Immature natural killer cell (primary cell): Measurements from ENCODE around the gene CD200R1L. TPM values are rescaled to one million over a fixed set of nuclear protein-coding genes. Genes with fewer than 3 reads are reported as not detected.

ENCODE experiments used
- DNase-seq, 3 donors: peaks; one replicate each; pipeline ENCODE4 v3.0.0; 2022; ENCODE audit warnings: mixed read lengths in 1 of 3
- H3K27ac Mint-ChIP-seq, 6 donors: one replicate each; pipeline ENCODE4 v1.8.0; 2020; ENCODE audit warnings: mixed read lengths in 6 of 6, mild to moderate bottlenecking in 5 of 6, inconsistent platforms in 4 of 6, moderate library complexity in 3 of 6
- H3K27me3 Mint-ChIP-seq, 3 donors: one replicate each; pipeline ENCODE4 v1.8.0; 2020 to 2021; ENCODE audit warnings: low read depth in 3 of 3, mild to moderate bottlenecking in 3 of 3, mixed read lengths in 3 of 3, moderate library complexity in 3 of 3, inconsistent platforms in 1 of 3
- H3K36me3 Mint-ChIP-seq, 3 donors: one replicate each; pipeline ENCODE4 v1.8.0; 2020; ENCODE audit warnings: mixed read lengths in 3 of 3, inconsistent platforms in 2 of 3, mild to moderate bottlenecking in 2 of 3
- H3K4me1 Mint-ChIP-seq, 2 donors: one replicate each; pipeline ENCODE4 v1.8.0; 2020; ENCODE audit warnings: inconsistent platforms in 2 of 2, mild to moderate bottlenecking in 2 of 2, mixed read lengths in 2 of 2, moderate library complexity in 1 of 2
- H3K4me3 Mint-ChIP-seq, 5 donors: one replicate each; pipeline ENCODE4 v1.8.0; 2020; ENCODE audit warnings: mild to moderate bottlenecking in 5 of 5, mixed read lengths in 5 of 5, inconsistent platforms in 3 of 5, moderate library complexity in 3 of 5
- H3K9me3 Mint-ChIP-seq, 6 donors: one replicate each; pipeline ENCODE4 v1.8.0; 2020; ENCODE audit warnings: mild to moderate bottlenecking in 6 of 6, mixed read lengths in 6 of 6, inconsistent platforms in 4 of 6, moderate library complexity in 3 of 6
- polyA plus RNA-seq, 3 donors: library from polyadenylated mRNA; unstranded; fragments of 300-500 nt; fragmentation: Illumina TruSeq; gene quantifications; one replicate each; pipeline ENCODE4 v1.2.3, GENCODE V29; 2021

Gene CD200R1L
- polyA plus RNA-seq, 3 donors from 2014 or later, result not detected

DNA sequence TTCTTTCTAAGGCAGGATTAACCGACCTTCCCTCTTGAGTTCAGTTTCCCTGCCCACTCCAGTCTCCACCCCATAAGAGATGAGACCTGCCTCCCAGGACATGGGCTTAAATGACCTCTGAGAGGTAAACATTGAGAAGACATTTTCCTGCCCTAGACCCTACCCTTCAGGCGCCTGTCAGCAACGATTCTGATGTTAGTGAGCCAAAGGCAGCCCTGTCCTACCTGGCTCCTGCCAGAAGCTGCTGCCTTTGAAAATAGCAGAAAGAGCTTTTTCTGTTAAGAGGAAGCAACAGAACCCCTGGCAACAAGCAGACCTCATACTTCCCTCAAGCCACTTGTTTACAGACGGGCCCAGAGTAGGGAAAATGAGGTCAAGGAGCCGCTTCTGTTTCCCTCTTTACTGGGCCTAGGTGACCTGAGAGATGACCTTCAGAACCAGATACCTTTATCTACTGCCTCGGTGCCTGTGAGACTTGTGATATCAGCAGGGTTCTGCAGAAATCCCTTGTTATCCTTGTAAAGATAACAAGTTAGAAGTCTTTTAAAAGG lies 52.0 kb downstream of the CD200R1L start:
- H3K36me3 Mint-ChIP-seq, result no peaks in the 10 kb centered on the region
- no peak for DNase-seq
- peaks cover 0 to 4% (median 2%) of the 10 kb centered on the region in 3 donors for H3K27me3 Mint-ChIP-seq
- H3K27ac Mint-ChIP-seq, result no peak overlapping the region
- peaks cover 0 to 6% of the 10 kb centered on the region in 2 donors for H3K4me1 Mint-ChIP-seq
- no peak overlapping the region for H3K4me3 Mint-ChIP-seq
- H3K9me3 Mint-ChIP-seq, result no peaks in the 10 kb centered on the region

GRCh38 chr3:112793326-112794081 lies 53.2 kb downstream of the CD200R1L start:
- Mint-ChIP-seq H3K4me1 (peaks cover 0 to 6% of the 10 kb centered on the region in 2 donors), H3K4me3 (no peak overlapping the region), H3K36me3 (no peaks in the 10 kb centered on the region), H3K9me3 (no peaks in the 10 kb centered on the region), H3K27ac (no peak overlapping the region), H3K27me3 (peaks cover 0 to 4% (median 2%) of the 10 kb centered on the region in 3 donors)
- no peak for DNase-seq

GRCh38 chr3:112791736-112792135 lies 54.9 kb downstream of the CD200R1L start:
- H3K4me1 Mint-ChIP-seq, result peaks cover 0 to 6% of the 10 kb centered on the region in 2 donors
- no peak for DNase-seq
- no peak overlapping the region for H3K4me3 Mint-ChIP-seq
- peaks cover 0 to 4% (median 0%) of the 10 kb centered on the region in 6 donors for H3K9me3 Mint-ChIP-seq
- peak overlapping the region in 1 of 6 donors; percentile 19 for H3K27ac Mint-ChIP-seq
- peaks cover 0 to 4% (median 2%) of the 10 kb centered on the region in 3 donors for H3K27me3 Mint-ChIP-seq
- H3K36me3 Mint-ChIP-seq, result no peaks in the 10 kb centered on the region

GRCh38 chr3:112789787-112790186 lies 56.9 kb downstream of the CD200R1L start:
- H3K27ac Mint-ChIP-seq, result no peak overlapping the region
- no peak overlapping the region for H3K4me3 Mint-ChIP-seq
- peaks cover 0 to 4% (median 0%) of the 10 kb centered on the region in 6 donors for H3K9me3 Mint-ChIP-seq
- H3K27me3 Mint-ChIP-seq, result peaks cover 0 to 4% (median 2%) of the 10 kb centered on the region in 3 donors
- no peak for DNase-seq
- peaks cover 0 to 6% of the 10 kb centered on the region in 2 donors for H3K4me1 Mint-ChIP-seq
- H3K36me3 Mint-ChIP-seq, result no peaks in the 10 kb centered on the region

GRCh38 chr3:112786881-112787579 lies 59.6 kb downstream of the CD200R1L start:
- DNase-seq, result no peak

DNA sequence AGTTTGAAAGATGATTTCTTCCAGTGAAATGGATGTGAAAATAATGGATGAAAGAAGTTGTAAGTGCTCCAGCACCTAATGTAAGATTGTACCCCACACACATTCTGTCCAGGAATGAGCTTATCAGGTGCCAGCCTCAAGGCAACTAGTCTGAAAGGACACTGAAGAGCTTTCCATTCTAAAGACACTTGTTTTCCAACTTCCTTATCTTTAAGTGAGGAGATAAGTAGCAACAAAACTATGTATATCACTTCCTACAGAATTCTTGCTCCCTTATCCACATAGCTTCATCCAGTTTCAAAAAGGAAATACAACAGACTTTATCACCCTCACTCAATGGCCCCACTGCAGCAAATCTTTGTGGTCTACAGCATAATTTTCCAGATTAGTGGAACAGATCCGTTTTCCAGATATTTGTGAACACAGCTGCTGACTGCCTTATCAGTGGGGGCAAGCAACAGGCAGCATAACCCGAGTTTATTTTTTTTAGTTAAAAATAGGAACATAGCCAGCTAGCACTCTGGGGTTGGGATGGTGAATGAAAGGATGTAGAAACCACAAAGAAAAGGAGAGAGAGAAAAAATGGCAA lies 60.6 kb downstream of the CD200R1L start:
- Mint-ChIP-seq H3K36me3 (no peaks in the 10 kb centered on the region), H3K4me3 (no peak overlapping the region), H3K27me3 (peaks cover 0 to 3% (median 0%) of the 10 kb centered on the region in 3 donors), H3K4me1 (no peaks in the 10 kb centered on the region), H3K27ac (no peak overlapping the region), H3K9me3 (peaks cover 0 to 4% (median 0%) of the 10 kb centered on the region in 6 donors)
- DNase-seq, result no peak

More at GRCh38 chr3:112786881-112787579, 59.6 kb downstream of the CD200R1L start:
- Mint-ChIP-seq H3K36me3 (no peaks in the 10 kb centered on the region), H3K4me1 (no peaks in the 10 kb centered on the region), H3K27ac (no peak overlapping the region), H3K9me3 (peaks cover 0 to 4% (median 0%) of the 10 kb centered on the region in 6 donors), H3K27me3 (no peaks in the 10 kb centered on the region), H3K4me3 (no peak overlapping the region)

DNA sequence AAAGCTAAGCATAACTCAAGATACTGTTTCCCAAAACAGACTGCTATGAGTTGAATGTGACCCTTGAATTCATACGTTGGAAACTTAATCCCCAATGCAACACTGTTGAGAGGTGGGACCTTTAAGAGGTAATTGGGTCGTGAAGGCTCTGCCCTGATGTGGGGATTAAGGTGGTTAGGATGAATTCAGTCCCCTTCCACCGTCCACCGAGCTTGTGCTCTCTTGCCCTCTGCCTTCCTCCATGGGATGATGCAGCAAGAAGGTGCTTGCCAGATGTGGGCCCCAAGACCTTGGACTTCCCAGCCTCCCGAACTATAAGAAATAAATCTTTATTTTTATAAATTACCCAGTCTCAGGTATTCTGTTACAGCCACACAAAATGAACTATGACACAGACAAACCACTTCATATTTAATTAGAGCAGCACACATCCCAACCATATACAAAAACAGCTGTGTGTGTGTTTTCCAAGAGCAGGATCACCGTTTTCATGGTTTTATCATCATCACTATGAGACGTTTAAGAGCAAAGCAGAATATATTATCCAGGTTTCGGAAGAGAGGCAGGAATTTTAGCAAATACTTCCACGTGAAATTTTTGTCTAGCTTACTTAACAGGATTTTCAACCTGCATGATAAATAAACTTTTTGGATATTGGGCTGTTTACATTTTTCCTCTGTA lies 61.2 kb downstream of the CD200R1L start:
- Mint-ChIP-seq H3K36me3 (no peaks in the 10 kb centered on the region), H3K4me3 (no peak overlapping the region), H3K27ac (no peak overlapping the region), H3K9me3 (peaks cover 0 to 4% (median 0%) of the 10 kb centered on the region in 6 donors), H3K27me3 (peaks cover 0 to 3% (median 0%) of the 10 kb centered on the region in 3 donors), H3K4me1 (no peaks in the 10 kb centered on the region)
- no peak for DNase-seq

DNA sequence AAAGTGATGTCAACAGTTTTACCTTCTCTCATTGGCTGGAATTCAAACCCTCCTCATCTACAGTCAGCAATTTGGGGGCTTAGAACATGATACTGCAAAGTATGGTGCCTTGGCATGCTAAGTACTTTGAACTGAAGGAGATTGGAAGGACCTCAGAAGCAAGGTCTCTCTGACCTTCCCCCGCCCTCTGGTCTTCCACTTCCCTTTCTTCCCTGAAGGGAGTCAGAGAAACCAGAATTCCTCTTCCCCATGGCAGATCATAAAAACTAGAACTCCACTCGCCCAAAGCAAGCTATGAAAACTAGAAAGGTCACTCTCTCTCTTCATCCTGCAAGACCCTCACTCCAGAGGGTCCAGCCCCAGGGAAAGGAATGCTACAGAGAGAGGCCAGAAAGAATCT lies 64.2 kb downstream of the CD200R1L start:
- no peak overlapping the region for H3K4me3 Mint-ChIP-seq
- no peak for DNase-seq
- no peaks in the 10 kb centered on the region for H3K4me1 Mint-ChIP-seq
- peaks cover 0 to 3% (median 0%) of the 10 kb centered on the region in 3 donors for H3K27me3 Mint-ChIP-seq
- H3K9me3 Mint-ChIP-seq, result peaks cover 0 to 2% (median 0%) of the 10 kb centered on the region in 6 donors
- H3K36me3 Mint-ChIP-seq, result no peaks in the 10 kb centered on the region
- no peak overlapping the region for H3K27ac Mint-ChIP-seq

GRCh38 chr3:112781599-112781998 lies 65.1 kb downstream of the CD200R1L start:
- peaks cover 0 to 2% (median 0%) of the 10 kb centered on the region in 6 donors for H3K9me3 Mint-ChIP-seq
- H3K27ac Mint-ChIP-seq, result no peak overlapping the region
- H3K4me1 Mint-ChIP-seq, result no peaks in the 10 kb centered on the region
- H3K4me3 Mint-ChIP-seq, result no peak overlapping the region
- peaks cover 0 to 3% (median 0%) of the 10 kb centered on the region in 3 donors for H3K27me3 Mint-ChIP-seq
- DNase-seq, result no peak
- no peaks in the 10 kb centered on the region for H3K36me3 Mint-ChIP-seq

DNA sequence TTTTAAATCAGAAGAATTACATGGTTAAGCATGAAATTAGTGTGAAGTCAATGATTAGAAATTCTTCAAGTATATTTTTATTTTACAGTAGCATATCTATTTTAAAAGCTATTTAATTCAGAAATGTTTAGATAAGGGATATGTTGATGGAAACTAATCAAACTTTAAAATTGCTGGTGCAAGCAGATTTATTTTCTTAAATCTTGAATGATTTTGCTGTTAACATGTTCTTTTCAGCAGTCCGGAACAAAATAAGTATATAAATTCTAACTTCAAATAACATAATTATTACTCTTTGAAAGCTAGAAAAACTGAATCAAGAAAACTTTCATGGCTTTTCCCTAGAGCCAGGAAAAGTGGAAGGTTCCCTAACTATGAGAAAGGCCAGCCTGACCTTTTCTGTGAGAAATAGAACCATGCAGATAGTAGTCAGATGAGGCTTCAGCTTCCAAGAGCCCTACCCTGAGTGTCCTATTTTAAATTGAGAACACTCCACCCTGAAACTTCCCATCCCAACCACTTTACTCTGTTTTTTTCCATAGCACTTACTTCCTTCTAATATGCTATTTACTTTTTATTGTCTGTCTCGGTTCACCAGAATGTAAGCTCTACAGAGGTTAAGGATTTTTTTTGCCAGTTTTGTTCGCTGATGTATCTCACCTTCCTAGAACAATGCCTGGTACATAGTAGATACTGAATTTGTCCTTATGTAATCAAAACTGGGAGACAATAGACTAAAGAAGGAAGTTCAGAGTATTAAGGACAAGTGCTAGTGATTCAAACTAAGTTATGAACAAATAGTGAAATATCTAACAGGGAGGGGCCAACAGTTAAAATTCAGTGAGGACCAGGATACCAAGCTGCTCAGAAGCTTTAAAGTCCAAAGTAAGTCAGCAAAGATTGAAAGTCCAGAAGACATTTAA lies 66.8 kb downstream of the CD200R1L start:
- H3K27ac Mint-ChIP-seq, result no peak overlapping the region
- DNase-seq, result no peak
- peaks cover 0 to 3% (median 0%) of the 10 kb centered on the region in 3 donors for H3K27me3 Mint-ChIP-seq
- no peaks in the 10 kb centered on the region for H3K36me3 Mint-ChIP-seq
- no peak overlapping the region for H3K4me3 Mint-ChIP-seq
- H3K9me3 Mint-ChIP-seq, result peaks cover 0 to 2% (median 0%) of the 10 kb centered on the region in 6 donors
- peaks cover 11 to 15% of the 10 kb centered on the region in 2 donors for H3K4me1 Mint-ChIP-seq

- Mint-ChIP-seq H3K4me3 (no peak overlapping the region), H3K9me3 (peaks cover 0 to 2% (median 0%) of the 10 kb centered on the region in 6 donors), H3K36me3 (no peaks in the 10 kb centered on the region), H3K27me3 (peaks cover 0 to 3% (median 0%) of the 10 kb centered on the region in 3 donors), H3K4me1 (peaks cover 19 to 23% of the 10 kb centered on the region in 2 donors), H3K27ac (no peak overlapping the region)
- DNase-seq, result no peak
Observed at GRCh38 chr3:112779011-112779410, 67.7 kb downstream of the CD200R1L start.

GRCh38 chr3:112778353-112778948 lies 68.2 kb downstream of the CD200R1L start:
- peaks cover 24 to 27% of the 10 kb centered on the region in 2 donors for H3K4me1 Mint-ChIP-seq
- H3K27me3 Mint-ChIP-seq, result peaks cover 0 to 3% (median 0%) of the 10 kb centered on the region in 3 donors
- H3K9me3 Mint-ChIP-seq, result peaks cover 0 to 2% (median 0%) of the 10 kb centered on the region in 6 donors
- H3K36me3 Mint-ChIP-seq, result no peaks in the 10 kb centered on the region
- H3K4me3 Mint-ChIP-seq, result no peak overlapping the region
- DNase-seq, result no peak
- no peak overlapping the region for H3K27ac Mint-ChIP-seq
